Esophagus squamous epithelium (tissue), 4 donors: Measurements from ENCODE around the gene HP1BP3.

Source experiments
- POLR2A ChIP-seq, 4 donors: fragments of 450-650 bp; IDR thresholded peaks; one replicate each; pipeline ENCODE4 v1.6.1; 2017; ENCODE audit warnings: antibody characterized with exemption in 4 of 4, mild to moderate bottlenecking in 4 of 4, moderate library complexity in 3 of 4
- TF ChIP-seq, protein P1 (sequence below), 6 experiments: fragments of 450-650 bp in 4 of 6; fragments of 200-600 bp in 2 of 6; sonication (generic) in 2 of 6; IDR thresholded peaks; one replicate each; pipeline ENCODE4 v1.5.1; 2016 to 2019; ENCODE audit warnings: antibody characterized with exemption in 6 of 6, mild to moderate bottlenecking in 4 of 6, moderate library complexity in 4 of 6

- TF ChIP-seq, protein P1, sequence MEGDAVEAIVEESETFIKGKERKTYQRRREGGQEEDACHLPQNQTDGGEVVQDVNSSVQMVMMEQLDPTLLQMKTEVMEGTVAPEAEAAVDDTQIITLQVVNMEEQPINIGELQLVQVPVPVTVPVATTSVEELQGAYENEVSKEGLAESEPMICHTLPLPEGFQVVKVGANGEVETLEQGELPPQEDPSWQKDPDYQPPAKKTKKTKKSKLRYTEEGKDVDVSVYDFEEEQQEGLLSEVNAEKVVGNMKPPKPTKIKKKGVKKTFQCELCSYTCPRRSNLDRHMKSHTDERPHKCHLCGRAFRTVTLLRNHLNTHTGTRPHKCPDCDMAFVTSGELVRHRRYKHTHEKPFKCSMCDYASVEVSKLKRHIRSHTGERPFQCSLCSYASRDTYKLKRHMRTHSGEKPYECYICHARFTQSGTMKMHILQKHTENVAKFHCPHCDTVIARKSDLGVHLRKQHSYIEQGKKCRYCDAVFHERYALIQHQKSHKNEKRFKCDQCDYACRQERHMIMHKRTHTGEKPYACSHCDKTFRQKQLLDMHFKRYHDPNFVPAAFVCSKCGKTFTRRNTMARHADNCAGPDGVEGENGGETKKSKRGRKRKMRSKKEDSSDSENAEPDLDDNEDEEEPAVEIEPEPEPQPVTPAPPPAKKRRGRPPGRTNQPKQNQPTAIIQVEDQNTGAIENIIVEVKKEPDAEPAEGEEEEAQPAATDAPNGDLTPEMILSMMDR (IDR thresholded peaks at IDR 0.05): no peak
- TF ChIP-seq POLR2A (IDR thresholded peaks at IDR 0.05): no peak
Observed at GRCh38 chr1:20720631-20721091, 66.4 kb downstream of the HP1BP3 start.
